GM12878 (cell line): ENCODE measurements around the gene ADGRE3. TPM values are rescaled to one million over a fixed set of nuclear protein-coding genes. Genes with fewer than 3 reads are reported as not detected.

Experiments
- ASH2L ChIP-seq: fragments of 300-600, 200-600 bp; sonication (generic); IDR thresholded peaks from 2 replicates; pipeline ENCODE4 v1.6.1; 2017; ENCODE audit warnings: low read depth, mild to moderate bottlenecking, borderline replicate concordance
- ATF2 ChIP-seq: IDR thresholded peaks from 2 replicates; pipeline ENCODE4 v1.6.1; 2012; ENCODE audit warnings: low read length, inconsistent platforms
- CBX5 ChIP-seq: sonication (generic); IDR thresholded peaks from 2 replicates; pipeline ENCODE4 v1.6.1; 2016; ENCODE audit warnings: low read depth, moderate library complexity, mild to moderate bottlenecking, inconsistent platforms
- CEBPZ ChIP-seq: fragments of 150-350 bp; IDR thresholded peaks from 2 replicates; pipeline ENCODE4 v1.6.1; 2016; ENCODE audit warnings: low read depth, low read length
- CREB1 ChIP-seq: IDR thresholded peaks from 2 replicates; pipeline ENCODE4 v1.6.1; 2012; ENCODE audit warnings: low read depth, mild to moderate bottlenecking, inconsistent platforms
- EED ChIP-seq: sonication (generic); IDR thresholded peaks from 2 replicates; pipeline ENCODE4 v1.6.1; 2016; ENCODE audit warnings: antibody characterized with exemption, low read depth
- EGR1 ChIP-seq, 2 experiments: IDR thresholded peaks; 1 replicate in 1 of 2; 2 replicates in 1 of 2; pipeline ENCODE4 v1.6.1; 2011 to 2012; ENCODE audit warnings: low read depth in 2 of 2, low read length in 2 of 2, borderline replicate concordance in 1 of 2, mild to moderate bottlenecking in 1 of 2, moderate library complexity in 1 of 2
- ETV6 ChIP-seq, 2 experiments: fragments of 450-650 bp in 1 of 2; IDR thresholded peaks in 1 of 2; conservative IDR thresholded peaks in 1 of 2; 2 replicates each; pipeline ENCODE4 v1.6.1; 2014; ENCODE audit warnings: antibody characterized with exemption in 1 of 2, borderline replicate concordance in 1 of 2, low read depth in 1 of 2, mild to moderate bottlenecking in 1 of 2, moderate library complexity in 1 of 2
- HCFC1 ChIP-seq: fragments of 150-350 bp; IDR thresholded peaks from 2 replicates; pipeline ENCODE4 v1.6.1; 2014; ENCODE audit warnings: low read length
- KAT2A ChIP-seq: conservative IDR thresholded peaks from 2 replicates; pipeline ENCODE4 v1.6.1; 2011; ENCODE audit warnings: low read depth, low read length; ENCODE audit not compliant: control insufficient read depth
- MEF2B ChIP-seq: fragments of 450-650 bp; IDR thresholded peaks from 2 replicates; pipeline ENCODE4 v1.6.1; 2018; ENCODE audit warnings: mild to moderate bottlenecking, moderate library complexity; ENCODE audit not compliant: partially characterized antibody, poor library complexity, severe bottlenecking
- MTA3 ChIP-seq: IDR thresholded peaks from 2 replicates; pipeline ENCODE4 v1.6.1; 2012; ENCODE audit warnings: low read length, inconsistent platforms, borderline replicate concordance
- NFYA ChIP-seq: IDR thresholded peaks from 2 replicates; pipeline ENCODE4 v1.6.1; 2011; ENCODE audit warnings: low read depth, mild to moderate bottlenecking, low read length, improper control_type of control experiment, borderline replicate concordance
- POLR2A ChIP-seq: IDR thresholded peaks from 2 replicates; pipeline ENCODE4 v1.6.1; 2011; ENCODE audit warnings: low read depth, mild to moderate bottlenecking, low read length
- POLR2AphosphoS5 ChIP-seq: IDR thresholded peaks from 2 replicates; pipeline ENCODE4 v1.6.1; 2011; ENCODE audit warnings: mild to moderate bottlenecking, low read length, inconsistent platforms
- RELA ChIP-seq: fragments of 450-650 bp; IDR thresholded peaks from 2 replicates; pipeline ENCODE4 v1.8.0; 2014; ENCODE audit warnings: borderline replicate concordance; ENCODE audit not compliant: partially characterized antibody
- SMAD5 ChIP-seq: IDR thresholded peaks from 2 replicates; pipeline ENCODE4 v1.6.1; 2016; ENCODE audit warnings: antibody characterized with exemption, low read depth
- STAT3 ChIP-seq: IDR thresholded peaks from 2 replicates; pipeline ENCODE4 v1.6.1; 2011; ENCODE audit warnings: low read depth, low read length, improper control_type of control experiment
- SUZ12 ChIP-seq: fragments of 200-600 bp; sonication (generic); IDR thresholded peaks from one replicate; pipeline ENCODE4 v1.6.1; 2018; ENCODE audit warnings: antibody characterized with exemption, mild to moderate bottlenecking; ENCODE audit not compliant: unreplicated experiment
- USF2 ChIP-seq: IDR thresholded peaks from 2 replicates; pipeline ENCODE4 v1.6.1; 2011; ENCODE audit warnings: low read depth, low read length, improper control_type of control experiment, borderline replicate concordance
- YY1 ChIP-seq: IDR thresholded peaks from 2 replicates; pipeline ENCODE4 v1.6.1; 2011; ENCODE audit warnings: low read depth, mild to moderate bottlenecking, low read length
- ZBTB40 ChIP-seq: fragments of 450-650 bp; IDR thresholded peaks from 2 replicates; pipeline ENCODE4 v1.6.1; 2016; ENCODE audit warnings: mild to moderate bottlenecking, moderate library complexity, borderline replicate concordance
- polyA plus RNA-seq, 11 experiments: library from polyadenylated mRNA; depleted of rRNA in 4 of 11; unstranded in 6 of 11; stranded (reverse) in 5 of 11; fragments of >200 nt; fragmentation: Nextera tagmentation in 4 of 11; fragmentation: Illumina TruSeq in 1 of 11; extraction: Ambion mirVana in 4 of 11; extraction: Trizol in 1 of 11; gene quantifications; 1 replicate in 1 of 11; 2 replicates in 10 of 11; pipeline versions ENCODE4 v1.2.1 to v1.2.3, GENCODE V29; 2011 to 2016; ENCODE audit warnings: inconsistent platforms in 2 of 11, missing spikeins in 2 of 11, low read depth in 1 of 11
- total RNA-seq, 4 experiments: library from RNA; depleted of rRNA in 3 of 4; stranded (reverse); fragments of >200 nt in 3 of 4; fragmentation: Illumina TruSeq in 1 of 4; extraction: Trizol in 1 of 4; gene quantifications; 2 replicates each; pipeline versions ENCODE4 v1.2.1 to v1.2.3, GENCODE V29; 2013 to 2021

Gene ADGRE3
- total and polyA plus RNA-seq, 10 of the 15 experiments (the other 5 are each of a cell fraction or from before 2014, with no cell fraction given) = 0.04 to 0.10 (median 0.05) TPM; not detected in 6

- TF ChIP-seq ATF2 (no peak), RELA (peak; percentile 60), SMAD5 (no peak; the same call in 1 of the 2 replicates), POLR2A (peak; percentile 59; the same call in 1 of the 2 replicates), STAT3 (no peak), ZBTB40 (no peak), HCFC1 (no peak), CREB1 (peak; percentile 46; the same call in 1 of the 2 replicates), SUZ12 (no peak), CBX5 (no peak), EGR1 (IDR thresholded peaks at IDR 0.05; ENCODE audit: borderline replicate concordance in 1 of 2, low read depth in 2 of 2, low read length in 2 of 2) (peak in 1 of 2 experiments; percentile 71; a peak in 1 of 3 replicates), NFYA (no peak), USF2 (no peak), MEF2B (peak; percentile 88), EED (peak; percentile 75; the same call in 1 of the 2 replicates), ASH2L (no peak), YY1 (no peak), MTA3 (no peak), POLR2AphosphoS5 (no peak), CEBPZ (no peak), ETV6 (conservative IDR thresholded peaks at IDR 0.05 in 1 of 2, IDR thresholded peaks at IDR 0.05 in 1 of 2; ENCODE audit: borderline replicate concordance in 1 of 2, low read depth in 1 of 2) (peak in 1 of 2 experiments; percentile 52; a peak in 2 of 4 replicates), KAT2A (no peak)
Measured at GRCh38 chr19:14614099-14614412, 60.6 kb downstream of the ADGRE3 start (continued).
